Sigmoid colon (tissue), 7 donors: ENCODE results near the gene SSPN. TPM values are rescaled to one million over a fixed set of nuclear protein-coding genes. Genes with fewer than 3 reads are reported as not detected.

Experiments used
- DNase-seq: peaks from one replicate; pipeline ENCODE4 v3.0.0-alpha.2; 2019
- H3K27ac ChIP-seq, 4 donors: fragments of 200-600 bp; sonication (generic); one replicate each; pipeline ENCODE4 v1.5.1; 2016 to 2019; ENCODE audit warnings: mild to moderate bottlenecking in 1 of 4
- H3K27me3 ChIP-seq, 3 donors: fragments of 200-600 bp; sonication (generic); one replicate each; pipeline ENCODE4 v1.5.1; 2019; ENCODE audit warnings: mild to moderate bottlenecking in 1 of 3
- H3K36me3 ChIP-seq, 4 donors: fragments of 200-600 bp; sonication (generic); one replicate each; pipeline ENCODE4 v1.5.1; 2016 to 2019
- H3K4me1 ChIP-seq, 4 donors: fragments of 200-600 bp; sonication (generic); one replicate each; pipeline ENCODE4 v1.5.1; 2017 to 2019
- H3K4me3 ChIP-seq, 4 donors: fragments of 200-600 bp; sonication (generic); one replicate each; pipeline ENCODE4 v1.5.1; 2017 to 2019; ENCODE audit warnings: mild to moderate bottlenecking in 2 of 4, moderate library complexity in 1 of 4
- H3K9me3 ChIP-seq, 4 donors: fragments of 200-600 bp in 3 of 4; sonication (generic) in 3 of 4; one replicate each; pipeline versions ENCODE4 v1.5.1 to v1.6.1; 2013 to 2019
- CTCF ChIP-seq, 4 experiments: fragments of 450-650 bp in 3 of 4; fragments of 200-600 bp in 1 of 4; IDR thresholded peaks; one replicate each; pipeline ENCODE4 v1.5.1; 2016 to 2019; ENCODE audit warnings: antibody characterized with exemption in 4 of 4, mild to moderate bottlenecking in 3 of 4, moderate library complexity in 2 of 4
- EP300 ChIP-seq, 4 donors: sonication (generic); formaldehyde crosslinking; IDR thresholded peaks; one replicate each; pipeline ENCODE4 v1.6.1; 2017; ENCODE audit warnings: antibody characterized with exemption in 4 of 4
- POLR2A ChIP-seq, 2 donors: fragments of 450-650 bp; IDR thresholded peaks; one replicate each; pipeline ENCODE4 v1.6.1; 2016; ENCODE audit warnings: antibody characterized with exemption in 2 of 2, mild to moderate bottlenecking in 2 of 2, moderate library complexity in 2 of 2
- POLR2AphosphoS5 ChIP-seq, 4 donors: sonication (generic); formaldehyde crosslinking; IDR thresholded peaks; one replicate each; pipeline ENCODE4 v1.6.1; 2017; ENCODE audit warnings: antibody characterized with exemption in 4 of 4
- WGBS, 2 donors: extraction: QIAGEN DNeasy Blood & Tissue Kit; methylation state at CpG; one replicate each; pipeline ENCODE4 v1.1.7; 2013; 5-methylcytosine and 5-hydroxymethylcytosine counted together
- intact Hi-C: fragments of 100-400 bp; cut with DNase I; formaldehyde crosslinking; loops from one replicate; pipeline ENCODE4 v1.15.1; 2023
- polyA plus RNA-seq, 3 donors: library from polyadenylated mRNA; stranded (reverse); fragments of 200-250 nt; gene quantifications; one replicate each; pipeline ENCODE4 v1.2.3, GENCODE V29; 2013
- total RNA-seq, 4 donors: library from RNA; depleted of rRNA; stranded (reverse); fragments of >200 nt; gene quantifications; one replicate each; pipeline ENCODE4 v1.1.0, GENCODE V29; 2016
- donor health status: healthy with polysubstance abuse.
- donor health status: Bipolar disorder and iron deficiency.
- donor health status: healthy.

Gene SSPN
- total and polyA plus RNA-seq, 7 donors = 3.2 to 54.0 (median 30.3) TPM

GRCh38 chr12:26242683-26243082, 47.3 kb downstream of the SSPN start:
- TF ChIP-seq POLR2AphosphoS5 (IDR thresholded peaks at IDR 0.05) (no peak), EP300 (IDR thresholded peaks at IDR 0.05) (no peak), CTCF (IDR thresholded peaks at IDR 0.05) (no peak), POLR2A (IDR thresholded peaks at IDR 0.05) (no peak)
- H3K4me3 ChIP-seq = no peak overlapping the region
- H3K27ac ChIP-seq = no peak overlapping the region
- no peaks in the 10 kb centered on the region for H3K9me3 ChIP-seq
- no peaks in the 10 kb centered on the region for H3K36me3 ChIP-seq
- H3K4me1 ChIP-seq = peaks cover 0 to 13% (median 11%) of the 10 kb centered on the region in 4 donors
- DNase-seq = no peak
- no peaks in the 10 kb centered on the region for H3K27me3 ChIP-seq
- intact Hi-C loops = no loop called here

GRCh38 chr12:26244503-26244902, 49.1 kb downstream of the SSPN start:
- no peak overlapping the region for H3K4me3 ChIP-seq
- intact Hi-C loops = no loop called here
- TF ChIP-seq CTCF (IDR thresholded peaks at IDR 0.05) (no peak), EP300 (IDR thresholded peaks at IDR 0.05) (no peak), POLR2A (IDR thresholded peaks at IDR 0.05) (no peak), POLR2AphosphoS5 (IDR thresholded peaks at IDR 0.05) (no peak)

GRCh38 chr12:26245175-26245942, 50.0 kb downstream of the SSPN start:
- TF ChIP-seq EP300 (IDR thresholded peaks at IDR 0.05) (no peak), POLR2AphosphoS5 (IDR thresholded peaks at IDR 0.05) (no peak), POLR2A (IDR thresholded peaks at IDR 0.05) (no peak), CTCF (IDR thresholded peaks at IDR 0.05) (no peak)
- Histone ChIP-seq H3K4me3 (no peak overlapping the region), H3K27ac (no peak overlapping the region), H3K27me3 (no peaks in the 10 kb centered on the region), H3K4me1 (no peaks in the 10 kb centered on the region), H3K36me3 (no peaks in the 10 kb centered on the region), H3K9me3 (peaks cover 0 to 4% (median 0%) of the 10 kb centered on the region in 4 donors)
- no peak for DNase-seq
- 64 to 69% methylated on average over 6 of the region's 6 CpGs for WGBS, 2 donors
- intact Hi-C loops = no loop called here

More at GRCh38 chr12:26244503-26244902, 49.1 kb downstream of the SSPN start:
- Histone ChIP-seq H3K36me3 (no peaks in the 10 kb centered on the region), H3K4me1 (peaks cover 0 to 5% (median 4%) of the 10 kb centered on the region in 4 donors), H3K27ac (no peak overlapping the region), H3K27me3 (no peaks in the 10 kb centered on the region), H3K9me3 (peaks cover 0 to 2% (median 0%) of the 10 kb centered on the region in 4 donors)
- no peak for DNase-seq
- 87 to 88% methylated on average over 9 of the region's 9 CpGs for WGBS, 2 donors

- H3K4me3 ChIP-seq = no peak overlapping the region
- DNase-seq = no peak
- no peaks in the 10 kb centered on the region for H3K4me1 ChIP-seq
- TF ChIP-seq POLR2A (IDR thresholded peaks at IDR 0.05) (no peak), POLR2AphosphoS5 (IDR thresholded peaks at IDR 0.05) (no peak), CTCF (IDR thresholded peaks at IDR 0.05) (no peak), EP300 (IDR thresholded peaks at IDR 0.05) (no peak)
- H3K9me3 ChIP-seq = peaks cover 0 to 4% (median 0%) of the 10 kb centered on the region in 4 donors
- no peaks in the 10 kb centered on the region for H3K27me3 ChIP-seq
- intact Hi-C loops = no loop called here
- no peaks in the 10 kb centered on the region for H3K36me3 ChIP-seq
- H3K27ac ChIP-seq = no peak overlapping the region
- 44 to 78% methylated on average over 4 of the region's 4 CpGs for WGBS, 2 donors
These were observed 51.3 kb downstream of the SSPN start for GRCh38 chr12:26246483-26247164.
